Thoracic aorta (tissue), 2 donors: ENCODE data around the gene TFAP2B. TPM values are rescaled to one million over a fixed set of nuclear protein-coding genes. Genes with fewer than 3 reads are reported as not detected.

ENCODE experiments used
- ATAC-seq: fragments of 150-250 bp; one replicate; pipeline ENCODE4 v1.8.0; 2017; ENCODE audit warnings: low read depth; ENCODE audit not compliant: insufficient number of reproducible peaks, low FRiP score
- DNase-seq: peaks from one replicate; pipeline ENCODE4 v3.0.0-alpha.2; 2020; ENCODE audit warnings: low spot score
- H3K27ac ChIP-seq, 2 donors: fragments of 200-600 bp; sonication (generic); 1 replicate in 1 of 2; 2 replicates in 1 of 2; pipeline ENCODE4 v1.5.1; 2016; ENCODE audit warnings: mild to moderate bottlenecking in 2 of 2, moderate library complexity in 2 of 2
- H3K27me3 ChIP-seq: fragments of 200-600 bp; sonication (generic); replicated peaks from 2 replicates; pipeline ENCODE4 v1.6.0; 2016; ENCODE audit warnings: mild to moderate bottlenecking; ENCODE audit not compliant: insufficient read depth
- H3K36me3 ChIP-seq: fragments of 200-600 bp; sonication (generic); one replicate; pipeline ENCODE4 v1.5.1; 2016
- H3K4me1 ChIP-seq, 2 donors: fragments of 200-600 bp; sonication (generic); 1 replicate in 1 of 2; 2 replicates in 1 of 2; pipeline versions ENCODE4 v1.5.1 to v1.6.0; 2016; ENCODE audit warnings: low read depth in 2 of 2, mild to moderate bottlenecking in 1 of 2; ENCODE audit not compliant: control insufficient read depth in 1 of 2
- H3K4me3 ChIP-seq: fragments of 200-600 bp; sonication (generic); 2 replicates; pipeline ENCODE4 v1.5.1; 2016; ENCODE audit warnings: mild to moderate bottlenecking
- H3K9me3 ChIP-seq: fragments of 200-600 bp; sonication (generic); 2 replicates; pipeline ENCODE4 v1.5.1; 2016
- total RNA-seq, 2 donors: library from RNA; depleted of rRNA; stranded (reverse); fragments of >200 nt; gene quantifications; one replicate each; pipeline versions ENCODE4 v1.1.0 to v1.2.3, GENCODE V29; 2016
- TF ChIP-seq, protein P1 (sequence below): fragments of 200-600 bp; sonication (generic); IDR thresholded peaks from one replicate; pipeline ENCODE4 v1.5.1; 2019; ENCODE audit warnings: antibody characterized with exemption

Gene TFAP2B
- total RNA-seq, 2 donors from 2014 or later, result 2.5 TPM; not detected in 1

DNA sequence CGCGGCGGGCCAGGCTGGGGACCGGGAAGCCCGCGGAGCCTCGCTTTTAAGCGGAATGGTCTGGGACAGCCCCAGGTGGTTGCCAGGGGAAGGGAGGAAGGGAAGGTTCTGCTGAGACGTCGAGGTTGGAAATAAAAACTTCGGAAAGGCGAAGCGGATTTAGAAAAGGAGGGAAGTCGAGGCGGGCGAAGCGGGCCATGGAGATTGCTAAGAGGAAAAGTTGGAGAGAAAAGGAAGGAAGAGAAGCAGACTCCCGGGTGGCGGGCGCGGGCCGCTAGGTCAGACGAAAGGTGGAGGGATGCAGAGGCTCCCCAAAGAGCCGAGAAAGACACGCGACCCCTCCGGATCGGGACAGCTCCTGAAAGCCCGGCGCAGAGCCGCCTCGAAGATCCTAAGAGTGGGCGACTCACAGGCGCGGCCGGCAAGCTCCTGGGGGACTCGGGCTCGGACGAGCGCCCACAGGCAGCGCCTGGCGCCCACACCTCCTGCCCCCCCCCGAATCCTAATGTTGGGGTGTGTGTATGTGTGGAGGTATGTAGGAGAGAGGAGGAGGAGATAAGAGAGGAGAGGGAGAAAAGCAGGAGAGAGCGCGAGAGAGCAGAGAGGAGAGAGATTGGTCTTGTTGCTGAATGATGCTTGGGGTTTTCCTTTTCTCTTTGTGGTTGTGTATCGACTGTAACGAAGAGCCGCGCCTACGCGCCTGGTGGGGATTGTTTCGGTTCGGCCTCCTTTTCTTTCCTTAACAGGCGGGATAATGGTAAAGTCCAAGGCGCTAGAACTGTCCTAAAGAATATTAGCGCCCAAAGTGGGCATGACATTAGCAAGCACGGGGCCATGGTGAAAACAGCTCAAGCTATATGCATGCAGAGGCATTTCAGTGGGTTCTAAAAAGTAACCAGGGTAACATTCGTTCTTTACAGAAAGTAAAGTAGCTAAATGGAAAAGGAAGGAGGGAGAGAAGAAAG lies 1.5 kb downstream of the TFAP2B start:
- DNase-seq, result no peak
- ATAC-seq, result no peak
- peaks cover 8 to 22% of the 10 kb centered on the region in 2 donors for H3K4me1 ChIP-seq
- H3K9me3 ChIP-seq, result no peaks in the 10 kb centered on the region
- no peaks in the 10 kb centered on the region for H3K36me3 ChIP-seq
- H3K27ac ChIP-seq, result no peak overlapping the region
- H3K27me3 ChIP-seq, result peaks cover 24% of the 10 kb centered on the region
- TF ChIP-seq, protein P1, sequence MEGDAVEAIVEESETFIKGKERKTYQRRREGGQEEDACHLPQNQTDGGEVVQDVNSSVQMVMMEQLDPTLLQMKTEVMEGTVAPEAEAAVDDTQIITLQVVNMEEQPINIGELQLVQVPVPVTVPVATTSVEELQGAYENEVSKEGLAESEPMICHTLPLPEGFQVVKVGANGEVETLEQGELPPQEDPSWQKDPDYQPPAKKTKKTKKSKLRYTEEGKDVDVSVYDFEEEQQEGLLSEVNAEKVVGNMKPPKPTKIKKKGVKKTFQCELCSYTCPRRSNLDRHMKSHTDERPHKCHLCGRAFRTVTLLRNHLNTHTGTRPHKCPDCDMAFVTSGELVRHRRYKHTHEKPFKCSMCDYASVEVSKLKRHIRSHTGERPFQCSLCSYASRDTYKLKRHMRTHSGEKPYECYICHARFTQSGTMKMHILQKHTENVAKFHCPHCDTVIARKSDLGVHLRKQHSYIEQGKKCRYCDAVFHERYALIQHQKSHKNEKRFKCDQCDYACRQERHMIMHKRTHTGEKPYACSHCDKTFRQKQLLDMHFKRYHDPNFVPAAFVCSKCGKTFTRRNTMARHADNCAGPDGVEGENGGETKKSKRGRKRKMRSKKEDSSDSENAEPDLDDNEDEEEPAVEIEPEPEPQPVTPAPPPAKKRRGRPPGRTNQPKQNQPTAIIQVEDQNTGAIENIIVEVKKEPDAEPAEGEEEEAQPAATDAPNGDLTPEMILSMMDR, result no peak
- peak overlapping the region; percentile 53 for H3K4me3 ChIP-seq

DNA sequence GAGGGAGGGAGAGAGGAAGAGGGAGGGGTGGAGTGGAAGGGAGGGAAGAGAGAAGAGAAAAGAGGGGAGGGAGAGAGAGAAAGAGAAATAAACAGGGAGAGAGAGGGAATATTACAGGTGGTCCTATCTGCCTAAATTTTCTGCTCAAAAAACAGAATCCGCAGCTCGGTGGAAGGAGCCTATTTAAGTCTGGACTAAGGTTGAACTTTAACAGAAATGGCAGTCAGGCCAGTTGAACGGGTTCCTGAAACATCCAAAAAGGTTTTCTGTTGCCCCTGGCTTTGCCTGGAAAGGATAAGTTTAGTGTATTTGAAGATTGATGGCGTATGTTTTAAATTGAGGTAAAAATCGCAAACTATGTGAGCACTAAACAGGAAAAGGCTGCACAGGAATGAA lies 2.2 kb downstream of the TFAP2B start:
- no peaks in the 10 kb centered on the region for H3K9me3 ChIP-seq
- no peaks in the 10 kb centered on the region for H3K36me3 ChIP-seq
- peaks cover 24% of the 10 kb centered on the region for H3K27me3 ChIP-seq
- DNase-seq, result no peak
- ATAC-seq, result no peak
- peaks cover 4 to 18% of the 10 kb centered on the region in 2 donors for H3K4me1 ChIP-seq
- peak overlapping the region; percentile 42 for H3K4me3 ChIP-seq
- TF ChIP-seq, protein P1, result no peak
- no peak overlapping the region for H3K27ac ChIP-seq

DNA sequence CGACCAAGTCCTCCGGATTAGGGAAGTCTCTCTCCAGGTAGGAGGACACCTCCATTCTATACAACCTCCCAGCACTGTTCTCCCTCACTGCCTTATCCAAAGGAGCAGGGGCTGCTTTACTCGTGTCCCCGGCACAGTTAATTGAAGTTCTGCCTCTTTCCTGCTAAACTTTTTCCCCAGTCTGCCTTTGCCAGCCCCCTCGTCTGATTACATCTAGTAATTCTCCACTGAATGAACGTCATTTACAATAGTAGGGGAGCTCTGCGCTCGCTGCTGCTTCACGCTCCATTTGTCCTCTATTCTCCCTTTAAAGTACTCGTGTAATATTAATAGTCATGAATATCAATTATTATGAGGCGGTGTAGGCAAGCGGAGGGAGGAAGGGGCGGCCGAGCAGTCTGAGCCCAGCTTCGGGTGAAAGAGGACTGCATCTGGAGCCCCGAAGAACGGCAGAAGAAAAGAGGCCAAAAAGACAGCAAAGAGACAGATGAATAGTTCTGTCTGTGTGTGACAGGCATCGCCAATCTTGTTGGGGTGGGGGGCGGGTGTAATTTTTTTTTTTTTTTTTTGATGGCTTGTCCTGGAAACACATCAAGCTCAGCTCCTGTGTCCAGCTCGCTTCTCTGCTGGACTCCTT lies 2.9 kb downstream of the TFAP2B start:
- H3K4me1 ChIP-seq, result peaks cover 4 to 18% of the 10 kb centered on the region in 2 donors
- no peaks in the 10 kb centered on the region for H3K36me3 ChIP-seq
- no peak overlapping the region for H3K4me3 ChIP-seq
- no peak for DNase-seq
- no peak for ATAC-seq
- H3K27me3 ChIP-seq, result peaks cover 24% of the 10 kb centered on the region
- no peaks in the 10 kb centered on the region for H3K9me3 ChIP-seq
- TF ChIP-seq, protein P1, result no peak
- H3K27ac ChIP-seq, result no peak overlapping the region

DNA sequence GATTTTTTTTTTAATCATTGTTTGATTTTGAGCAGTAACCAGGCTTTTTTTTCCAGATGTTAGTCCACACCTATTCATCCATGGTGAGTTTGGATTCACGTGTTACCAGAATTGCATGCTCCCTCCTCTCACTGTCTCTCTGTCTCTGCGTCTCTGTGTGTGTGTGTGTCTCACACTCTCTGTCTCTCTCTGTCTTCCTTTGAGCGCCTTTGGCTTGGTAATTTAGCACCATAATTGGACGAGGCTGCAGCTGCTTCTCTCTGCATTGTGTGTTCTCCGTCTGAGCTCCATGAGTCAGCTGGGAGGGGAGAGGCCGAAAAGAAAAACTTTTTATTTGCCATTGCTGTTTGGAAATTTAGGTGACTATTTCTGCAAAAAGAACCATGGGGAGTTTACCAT lies 3.4 kb downstream of the TFAP2B start:
- Histone ChIP-seq H3K36me3 (no peaks in the 10 kb centered on the region), H3K27me3 (peaks cover 24% of the 10 kb centered on the region), H3K27ac (no peak overlapping the region), H3K4me3 (no peak overlapping the region), H3K9me3 (no peaks in the 10 kb centered on the region), H3K4me1 (peaks cover 4 to 18% of the 10 kb centered on the region in 2 donors)
- TF ChIP-seq, protein P1, result no peak
- no peak for ATAC-seq
- no peak for DNase-seq
